Nephron (organoid): ENCODE data around the gene HDAC9.

Experiments used
- H3K27ac Mint-ChIP-seq, 3 experiments: 2 replicates each; pipeline ENCODE4 v1.8.0; 2020; ENCODE audit warnings: mixed read lengths in 3 of 3, mild to moderate bottlenecking in 2 of 3, moderate library complexity in 1 of 3
- H3K27me3 Mint-ChIP-seq: 2 replicates; pipeline ENCODE4 v1.8.0; 2021; ENCODE audit warnings: low read depth, mild to moderate bottlenecking, moderate library complexity, mixed read lengths
- H3K36me3 Mint-ChIP-seq: 2 replicates; pipeline ENCODE4 v1.8.0; 2020; ENCODE audit warnings: low read depth, mixed read lengths
- H3K4me1 Mint-ChIP-seq: 2 replicates; pipeline ENCODE4 v1.8.0; 2020; ENCODE audit warnings: mixed read lengths
- H3K4me3 Mint-ChIP-seq, 3 experiments: 2 replicates each; pipeline ENCODE4 v1.8.0; 2020; ENCODE audit warnings: mild to moderate bottlenecking in 3 of 3, mixed read lengths in 3 of 3, moderate library complexity in 2 of 3
- H3K9me3 Mint-ChIP-seq: 2 replicates; pipeline ENCODE4 v1.8.0; 2020; ENCODE audit warnings: mixed read lengths
- TF ChIP-seq, protein P1 (sequence below), 3 experiments: fragments of 200-600 bp; sonication (generic); IDR thresholded peaks; one replicate each; pipeline ENCODE4 v1.5.0; 2021; ENCODE audit warnings: antibody characterized with exemption in 3 of 3; ENCODE audit not compliant: unreplicated experiment in 3 of 3

The HDAC9 gene

DNA sequence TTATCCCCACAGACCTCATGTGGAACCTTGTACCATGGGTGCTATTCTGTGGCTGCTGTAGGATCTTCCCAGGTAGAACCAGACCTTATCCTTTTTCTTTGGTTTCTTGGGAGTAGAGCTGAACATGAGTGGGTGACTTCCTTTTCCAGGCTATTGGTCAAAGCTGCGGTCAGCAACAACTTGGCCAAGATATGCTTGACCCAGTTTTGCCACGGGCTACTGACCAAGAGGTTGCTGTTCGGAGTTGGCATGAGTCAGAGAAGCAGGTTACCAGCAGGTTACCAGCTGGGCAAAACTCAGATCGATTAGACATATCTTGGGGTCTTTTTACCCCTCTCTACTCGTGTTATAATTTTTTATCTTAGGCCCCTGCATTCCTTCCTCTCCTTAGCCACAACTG lies 36.7 kb upstream of the HDAC9 start:
- Mint-ChIP-seq H3K4me3 (no peak overlapping the region), H3K27ac (no peak overlapping the region), H3K27me3 (no peaks in the 10 kb centered on the region), H3K4me1 (peaks cover 7% of the 10 kb centered on the region), H3K36me3 (no peaks in the 10 kb centered on the region), H3K9me3 (no peaks in the 10 kb centered on the region)
- TF ChIP-seq, protein P1, sequence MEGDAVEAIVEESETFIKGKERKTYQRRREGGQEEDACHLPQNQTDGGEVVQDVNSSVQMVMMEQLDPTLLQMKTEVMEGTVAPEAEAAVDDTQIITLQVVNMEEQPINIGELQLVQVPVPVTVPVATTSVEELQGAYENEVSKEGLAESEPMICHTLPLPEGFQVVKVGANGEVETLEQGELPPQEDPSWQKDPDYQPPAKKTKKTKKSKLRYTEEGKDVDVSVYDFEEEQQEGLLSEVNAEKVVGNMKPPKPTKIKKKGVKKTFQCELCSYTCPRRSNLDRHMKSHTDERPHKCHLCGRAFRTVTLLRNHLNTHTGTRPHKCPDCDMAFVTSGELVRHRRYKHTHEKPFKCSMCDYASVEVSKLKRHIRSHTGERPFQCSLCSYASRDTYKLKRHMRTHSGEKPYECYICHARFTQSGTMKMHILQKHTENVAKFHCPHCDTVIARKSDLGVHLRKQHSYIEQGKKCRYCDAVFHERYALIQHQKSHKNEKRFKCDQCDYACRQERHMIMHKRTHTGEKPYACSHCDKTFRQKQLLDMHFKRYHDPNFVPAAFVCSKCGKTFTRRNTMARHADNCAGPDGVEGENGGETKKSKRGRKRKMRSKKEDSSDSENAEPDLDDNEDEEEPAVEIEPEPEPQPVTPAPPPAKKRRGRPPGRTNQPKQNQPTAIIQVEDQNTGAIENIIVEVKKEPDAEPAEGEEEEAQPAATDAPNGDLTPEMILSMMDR (IDR thresholded peaks at IDR 0.05; ENCODE audit: unreplicated experiment in 3 of 3) = no peak

DNA sequence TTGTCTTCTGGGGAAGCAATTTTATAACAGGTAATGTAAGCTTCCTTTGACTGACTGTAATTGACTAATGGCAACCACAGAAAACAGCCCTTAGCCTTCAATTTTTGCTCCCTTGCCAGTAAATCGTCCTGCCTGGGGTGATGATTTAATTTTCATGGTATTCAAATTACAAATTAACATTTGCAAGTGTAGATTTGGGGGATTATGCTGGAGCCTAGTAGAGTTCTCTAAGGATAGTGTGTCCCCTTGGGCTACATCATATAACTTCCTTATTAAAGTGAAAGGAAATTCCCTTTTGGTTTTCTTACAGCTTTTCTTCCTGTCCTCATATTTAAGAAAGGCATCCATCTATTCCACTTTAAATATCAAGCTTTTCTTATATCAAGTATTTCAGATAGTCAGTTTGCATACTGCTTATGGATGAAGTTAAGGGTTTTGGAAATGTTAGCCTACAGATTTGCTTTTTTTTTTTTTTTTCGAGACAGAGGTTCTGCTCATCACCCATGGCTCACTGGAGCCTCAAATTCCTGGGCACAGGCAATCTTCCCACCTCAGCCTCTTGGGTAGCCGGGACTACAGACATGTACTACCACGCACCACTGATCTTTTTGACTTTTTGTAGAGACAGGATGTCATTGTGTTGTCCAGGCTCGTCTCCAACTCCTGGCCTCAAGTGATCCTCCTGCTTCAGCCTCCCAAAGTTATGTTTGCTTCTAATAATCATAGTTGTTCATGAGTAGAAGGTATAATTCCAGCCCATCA lies 35.9 kb upstream of the HDAC9 start:
- Mint-ChIP-seq H3K9me3 (no peaks in the 10 kb centered on the region), H3K36me3 (no peaks in the 10 kb centered on the region), H3K27ac (no peak overlapping the region), H3K27me3 (no peaks in the 10 kb centered on the region), H3K4me1 (peaks cover 7% of the 10 kb centered on the region), H3K4me3 (no peak overlapping the region)
- TF ChIP-seq, protein P1 (IDR thresholded peaks at IDR 0.05; ENCODE audit: unreplicated experiment in 3 of 3) = no peak

DNA sequence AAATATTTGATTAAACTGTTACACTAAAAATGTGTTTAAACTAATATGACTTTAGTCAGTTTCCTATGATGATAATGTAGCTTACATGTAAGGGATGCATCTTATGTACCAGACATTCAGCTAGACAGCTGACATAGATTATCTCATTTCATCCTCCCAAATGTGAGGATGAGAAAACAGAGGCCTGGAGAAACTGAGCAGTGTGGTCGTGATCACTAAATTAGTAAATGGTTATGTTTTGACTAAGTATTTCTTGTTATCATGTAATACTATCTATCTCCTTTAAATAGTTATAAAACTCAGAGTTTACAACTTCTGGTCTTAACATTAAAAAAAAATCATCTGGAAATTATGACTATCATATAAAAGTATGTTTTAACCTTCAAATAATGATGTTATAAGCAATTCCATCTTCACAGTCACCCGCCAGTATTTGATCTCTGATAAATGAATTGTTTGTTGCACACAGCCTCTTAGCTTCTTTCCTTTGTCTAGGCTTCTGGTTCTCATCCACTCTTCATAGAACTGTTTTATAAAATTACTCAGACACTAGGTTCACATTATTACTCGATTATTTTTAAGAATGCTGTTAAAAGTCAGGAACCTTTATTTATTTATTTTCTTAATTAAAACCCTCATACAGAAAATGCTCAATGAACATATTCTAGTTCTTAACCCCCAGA lies 33.6 kb upstream of the HDAC9 start:
- Mint-ChIP-seq H3K36me3 (no peaks in the 10 kb centered on the region), H3K4me3 (no peak overlapping the region), H3K27ac (no peak overlapping the region), H3K9me3 (peaks cover 4% of the 10 kb centered on the region), H3K4me1 (peaks cover 7% of the 10 kb centered on the region), H3K27me3 (no peaks in the 10 kb centered on the region)
- TF ChIP-seq, protein P1 (IDR thresholded peaks at IDR 0.05; ENCODE audit: unreplicated experiment in 3 of 3) = no peak

DNA sequence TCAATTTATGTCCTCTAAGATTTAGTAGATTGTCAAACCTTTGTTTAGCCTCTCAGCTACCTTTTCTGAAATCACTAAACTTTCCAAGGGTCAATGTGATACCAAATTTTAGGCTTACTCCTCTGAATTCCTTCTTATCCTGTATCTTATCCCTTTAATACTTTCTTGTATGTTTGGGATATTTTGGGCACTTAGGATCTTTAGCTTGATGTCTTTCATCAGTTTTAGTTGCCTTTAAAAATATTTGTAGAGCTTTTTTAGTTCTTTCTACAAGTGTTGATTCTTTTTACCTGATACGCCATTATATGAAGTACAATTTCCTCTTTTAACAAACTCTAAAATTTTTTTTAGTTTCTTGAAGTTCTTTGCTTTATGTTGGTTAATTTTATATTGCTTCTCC lies 30.7 kb upstream of the HDAC9 start:
- Mint-ChIP-seq H3K4me1 (peaks cover 5% of the 10 kb centered on the region), H3K36me3 (no peaks in the 10 kb centered on the region), H3K9me3 (peaks cover 6% of the 10 kb centered on the region), H3K27me3 (no peaks in the 10 kb centered on the region), H3K4me3 (no peak overlapping the region), H3K27ac (no peak overlapping the region)
- TF ChIP-seq, protein P1 (IDR thresholded peaks at IDR 0.05; ENCODE audit: unreplicated experiment in 3 of 3) = no peak

DNA sequence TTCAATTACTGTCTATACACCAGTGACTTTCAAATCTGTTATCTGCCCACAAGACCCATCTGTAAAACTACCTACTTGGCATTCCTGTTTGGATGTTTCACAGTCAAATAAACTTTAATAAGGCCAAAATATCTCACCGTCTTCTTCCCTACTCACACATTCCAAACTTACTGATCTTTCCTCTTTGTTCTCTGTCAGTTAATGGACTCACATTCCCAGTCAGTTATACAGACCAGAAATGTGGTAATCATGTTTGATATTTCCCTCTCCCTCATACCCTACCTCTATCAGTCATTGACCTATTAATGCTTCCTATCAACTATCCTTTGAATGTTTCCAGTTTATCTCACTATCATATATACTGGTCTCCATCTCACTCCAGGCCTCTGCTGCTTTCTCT lies 28.5 kb upstream of the HDAC9 start:
- Mint-ChIP-seq H3K4me3 (no peak overlapping the region), H3K36me3 (no peaks in the 10 kb centered on the region), H3K27me3 (no peaks in the 10 kb centered on the region), H3K4me1 (peaks cover 4% of the 10 kb centered on the region), H3K27ac (peak overlapping the region in 2 of 3 experiments; percentile 26 to 66), H3K9me3 (peaks cover 6% of the 10 kb centered on the region)
- TF ChIP-seq, protein P1 (IDR thresholded peaks at IDR 0.05; ENCODE audit: unreplicated experiment in 3 of 3) = no peak
